Measurements from ENCODE around the gene TM4SF5. TPM values are rescaled to one million over a fixed set of nuclear protein-coding genes. Genes with fewer than 3 reads are reported as not detected.

Gene TM4SF5
- total RNA-seq, 2 donors from 2014 or later, result not detected

- Mint-ChIP-seq H3K9me3 (no peaks in the 10 kb centered on the region), H3K36me3 (no peaks in the 10 kb centered on the region), H3K27ac (no peak overlapping the region)
- ATAC-seq (no peak), DNase-seq (ENCODE audit: low spot score in 2 of 2) (no peak)
Measured at GRCh38 chr17:4742629-4743028, 29.1 kb upstream of the TM4SF5 start.

GRCh38 chr17:4743216-4743615 is 28.5 kb upstream of the TM4SF5 start:
- Mint-ChIP-seq H3K36me3 (no peaks in the 10 kb centered on the region), H3K27ac (peak overlapping the region in 1 of 2 donors; percentile 48), H3K9me3 (no peaks in the 10 kb centered on the region)
- ATAC-seq (no peak), DNase-seq (ENCODE audit: low spot score in 2 of 2) (no peak)

- Mint-ChIP-seq H3K27ac (no peak overlapping the region), H3K36me3 (no peaks in the 10 kb centered on the region), H3K9me3 (no peaks in the 10 kb centered on the region)
- DNase-seq (ENCODE audit: low spot score in 2 of 2), result no peak
- no peak for ATAC-seq
Measured at GRCh38 chr17:4743898-4744297, 27.8 kb upstream of the TM4SF5 start.

DNA sequence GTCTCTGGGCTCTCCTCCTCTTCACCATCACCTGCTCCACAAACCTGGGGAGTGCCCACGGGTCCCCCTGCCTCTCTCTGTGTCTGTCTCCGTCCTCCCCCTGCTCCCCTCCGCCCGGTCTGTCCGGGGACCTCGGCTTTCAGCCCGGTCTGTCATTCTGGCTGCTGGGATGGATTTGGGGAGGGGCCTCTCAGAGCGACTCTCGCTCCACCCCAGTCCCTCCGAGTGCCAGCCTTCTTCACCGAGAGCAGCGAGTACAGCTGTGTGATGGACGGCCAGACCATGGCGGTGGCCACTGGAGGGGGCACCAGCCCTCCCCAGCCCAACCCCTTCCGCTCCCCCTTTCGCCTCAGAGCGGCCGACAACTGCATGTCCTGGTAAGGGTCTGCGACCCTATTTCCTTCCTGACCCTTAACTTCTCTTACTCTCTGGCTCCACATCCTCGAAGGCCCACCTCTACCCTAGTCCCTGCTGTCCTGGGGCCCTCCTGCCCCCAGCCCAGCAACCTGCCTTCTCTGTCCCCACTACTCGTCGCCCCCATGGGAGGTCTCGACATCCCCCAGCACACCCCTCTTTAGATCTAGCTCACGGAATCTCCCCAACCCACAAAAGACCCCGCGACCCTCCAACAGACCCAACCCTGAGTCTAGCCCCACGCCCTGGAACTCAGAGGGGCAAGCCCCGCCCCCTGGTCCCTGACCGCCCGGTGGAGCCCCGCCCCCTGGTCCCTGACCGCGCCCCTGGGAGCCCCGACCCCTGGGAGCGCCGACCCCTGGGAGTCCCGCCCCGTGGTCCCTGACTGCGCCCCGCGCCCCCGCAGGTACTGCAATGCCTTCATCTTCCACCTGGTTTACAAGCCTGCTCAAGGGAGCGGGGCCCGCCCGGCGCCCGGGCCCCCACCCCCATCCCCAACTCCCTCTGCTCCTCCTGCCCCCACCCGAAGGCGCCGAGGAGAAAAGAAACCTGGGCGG is 26.4 kb upstream of the TM4SF5 start:
- H3K9me3 Mint-ChIP-seq, result no peaks in the 10 kb centered on the region
- peak in 1 of 2 donors; percentile 19 for ATAC-seq
- H3K36me3 Mint-ChIP-seq, result no peaks in the 10 kb centered on the region
- H3K27ac Mint-ChIP-seq, result peak overlapping the region in 1 of 2 donors; percentile 57
- no peak for DNase-seq (ENCODE audit: low spot score in 2 of 2)

DNA sequence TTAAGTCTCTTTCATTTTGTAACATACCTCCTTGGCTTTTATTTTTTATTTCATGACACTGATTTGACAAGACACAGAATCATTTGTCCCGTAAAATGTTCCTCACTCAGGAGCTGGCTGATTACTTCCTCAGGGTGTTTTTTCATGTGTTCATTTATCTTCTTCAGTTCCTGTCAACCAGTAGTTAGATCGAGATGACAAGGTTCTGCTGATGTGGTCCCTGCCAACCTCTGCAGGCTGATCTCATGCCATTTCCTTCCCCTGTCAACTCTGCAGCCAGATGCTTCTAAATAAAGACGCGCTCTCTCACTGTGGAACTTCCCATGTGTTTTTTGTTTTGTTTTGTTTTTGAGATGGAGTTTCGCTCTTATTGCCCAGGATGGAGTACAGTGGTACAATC is 23.8 kb upstream of the TM4SF5 start:
- Mint-ChIP-seq H3K36me3 (no peaks in the 10 kb centered on the region), H3K9me3 (no peaks in the 10 kb centered on the region), H3K27ac (peak overlapping the region in 1 of 2 donors; percentile 48)
- DNase-seq (ENCODE audit: low spot score in 2 of 2) (no peak), ATAC-seq (peak; percentile 76 to 81)

DNA sequence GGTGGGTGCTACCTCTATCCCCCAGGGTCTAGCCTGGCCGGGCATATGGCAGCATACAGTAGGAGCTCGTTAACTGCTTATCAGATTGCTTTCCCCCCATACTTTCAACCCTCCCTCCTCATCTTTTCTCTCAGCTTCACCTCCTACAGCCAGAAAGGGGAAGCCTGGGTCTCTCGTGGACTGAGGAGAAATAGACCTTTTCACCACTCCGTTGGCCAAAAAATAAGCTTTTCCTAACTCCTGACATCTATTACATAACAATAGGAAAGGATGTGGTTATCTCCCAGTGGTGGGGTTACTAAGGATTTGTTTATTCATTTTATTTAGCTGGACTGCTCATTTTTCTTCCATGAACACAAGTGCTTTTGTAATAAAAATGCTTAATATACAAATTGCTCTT is 23.0 kb upstream of the TM4SF5 start:
- Mint-ChIP-seq H3K9me3 (no peaks in the 10 kb centered on the region), H3K36me3 (no peaks in the 10 kb centered on the region), H3K27ac (peak overlapping the region in 1 of 2 donors; percentile 48)
- DNase-seq (ENCODE audit: low spot score in 2 of 2) (no peak), ATAC-seq (no peak)

- H3K9me3 Mint-ChIP-seq, result no peaks in the 10 kb centered on the region
- H3K27ac Mint-ChIP-seq, result no peak overlapping the region
- H3K36me3 Mint-ChIP-seq, result no peaks in the 10 kb centered on the region
- ATAC-seq (no peak), DNase-seq (ENCODE audit: low spot score in 2 of 2) (no peak)
Measured at GRCh38 chr17:4750606-4751005, 21.1 kb upstream of the TM4SF5 start.

DNA sequence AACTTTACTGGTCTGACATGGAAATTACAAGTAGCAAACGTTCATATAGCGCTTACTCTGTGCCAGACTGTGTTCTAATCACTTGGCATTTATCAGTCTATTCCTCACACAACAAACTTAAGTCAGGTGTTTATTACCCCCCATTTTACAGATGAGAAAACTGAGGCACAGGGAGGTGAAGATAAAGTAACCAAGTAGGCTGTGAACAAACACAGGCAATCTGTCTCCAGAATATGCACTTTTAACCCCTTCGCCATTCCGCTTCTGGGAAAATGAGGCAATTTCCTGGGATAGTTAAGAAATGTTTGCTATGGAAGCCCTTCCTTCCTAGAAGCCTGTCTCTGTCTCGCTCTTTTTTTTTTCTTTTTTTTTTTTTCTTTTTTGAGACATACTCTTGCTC is 19.8 kb upstream of the TM4SF5 start:
- Mint-ChIP-seq H3K36me3 (no peaks in the 10 kb centered on the region), H3K27ac (no peak overlapping the region), H3K9me3 (no peaks in the 10 kb centered on the region)
- ATAC-seq, result no peak
- no peak for DNase-seq (ENCODE audit: low spot score in 2 of 2)

DNA sequence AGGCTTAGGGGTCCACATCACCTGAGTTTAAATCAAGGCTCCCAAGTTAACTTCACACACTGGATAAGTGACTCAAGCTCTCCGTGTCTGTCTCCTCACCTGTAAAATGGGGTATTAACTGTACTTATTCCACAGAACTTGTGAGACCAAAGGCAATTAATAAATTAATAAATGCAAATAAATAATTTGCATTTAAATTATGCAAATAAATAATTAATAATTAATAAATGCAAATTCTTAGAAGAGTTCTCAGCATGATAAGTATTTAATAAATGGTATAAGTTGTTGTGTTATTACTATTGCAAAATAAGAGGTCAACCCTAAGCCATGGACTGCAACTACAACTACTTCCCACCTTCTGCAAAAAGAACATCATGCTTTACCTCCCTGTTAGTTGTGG is 18.3 kb upstream of the TM4SF5 start:
- H3K36me3 Mint-ChIP-seq, result no peaks in the 10 kb centered on the region

GRCh38 chr17:4759776-4760236 is 11.9 kb upstream of the TM4SF5 start:
- Mint-ChIP-seq H3K27ac (no peak overlapping the region), H3K36me3 (no peaks in the 10 kb centered on the region), H3K9me3 (no peaks in the 10 kb centered on the region)
- ATAC-seq, result no peak
- no peak for DNase-seq (ENCODE audit: low spot score in 2 of 2)

More for the DNA sequence above, 18.3 kb upstream of the TM4SF5 start:
- H3K9me3 Mint-ChIP-seq, result no peaks in the 10 kb centered on the region
- ATAC-seq, result no peak
- H3K27ac Mint-ChIP-seq, result no peak overlapping the region
- DNase-seq (ENCODE audit: low spot score in 2 of 2), result no peak

DNA sequence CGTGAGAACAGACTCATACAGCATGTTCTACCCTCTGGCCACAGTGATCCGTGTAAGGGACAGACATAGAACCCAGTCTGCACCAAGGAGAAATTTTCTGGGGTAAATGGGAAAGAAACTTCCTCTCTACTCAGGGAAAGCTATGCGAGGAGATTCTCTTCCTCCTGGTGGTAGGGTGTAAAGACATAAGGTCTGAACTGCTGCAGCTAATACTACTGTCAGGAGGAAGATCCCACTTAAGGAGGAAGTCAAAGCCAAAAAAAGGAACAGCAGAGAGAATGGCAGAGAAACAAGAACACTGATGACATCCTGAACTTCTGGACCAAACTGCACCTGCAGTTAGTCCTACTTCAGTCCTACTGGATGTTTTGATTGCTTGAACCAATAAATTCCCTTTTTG is 7.1 kb upstream of the TM4SF5 start:
- DNase-seq (ENCODE audit: low spot score in 2 of 2), result no peak
- ATAC-seq, result no peak
- H3K27ac Mint-ChIP-seq, result no peak overlapping the region
- no peaks in the 10 kb centered on the region for H3K9me3 Mint-ChIP-seq
- H3K36me3 Mint-ChIP-seq, result no peaks in the 10 kb centered on the region

- no peak for ATAC-seq
- H3K27ac Mint-ChIP-seq, result no peak overlapping the region
- no peak for DNase-seq (ENCODE audit: low spot score in 2 of 2)
- no peaks in the 10 kb centered on the region for H3K36me3 Mint-ChIP-seq
- H3K9me3 Mint-ChIP-seq, result no peaks in the 10 kb centered on the region
Measured at GRCh38 chr17:4766201-4766600, 5.5 kb upstream of the TM4SF5 start.

GRCh38 chr17:4766723-4767122 is 5.0 kb upstream of the TM4SF5 start:
- ATAC-seq (no peak), DNase-seq (ENCODE audit: low spot score in 2 of 2) (no peak)
- H3K9me3 Mint-ChIP-seq, result no peaks in the 10 kb centered on the region
- no peaks in the 10 kb centered on the region for H3K36me3 Mint-ChIP-seq
- no peak overlapping the region for H3K27ac Mint-ChIP-seq

- no peak overlapping the region for H3K27ac Mint-ChIP-seq
- ATAC-seq, result no peak
- H3K9me3 Mint-ChIP-seq, result no peaks in the 10 kb centered on the region
- no peaks in the 10 kb centered on the region for H3K36me3 Mint-ChIP-seq
- no peak for DNase-seq (ENCODE audit: low spot score in 2 of 2)
Measured at GRCh38 chr17:4768298-4768697, 3.4 kb upstream of the TM4SF5 start.

GRCh38 chr17:4769628-4770027 is 2.1 kb upstream of the TM4SF5 start:
- H3K27ac Mint-ChIP-seq, result no peak overlapping the region
- H3K9me3 Mint-ChIP-seq, result no peaks in the 10 kb centered on the region
- peak in 1 of 2 donors; percentile 52 for ATAC-seq
- no peaks in the 10 kb centered on the region for H3K36me3 Mint-ChIP-seq
- no peak for DNase-seq (ENCODE audit: low spot score in 2 of 2)

DNA sequence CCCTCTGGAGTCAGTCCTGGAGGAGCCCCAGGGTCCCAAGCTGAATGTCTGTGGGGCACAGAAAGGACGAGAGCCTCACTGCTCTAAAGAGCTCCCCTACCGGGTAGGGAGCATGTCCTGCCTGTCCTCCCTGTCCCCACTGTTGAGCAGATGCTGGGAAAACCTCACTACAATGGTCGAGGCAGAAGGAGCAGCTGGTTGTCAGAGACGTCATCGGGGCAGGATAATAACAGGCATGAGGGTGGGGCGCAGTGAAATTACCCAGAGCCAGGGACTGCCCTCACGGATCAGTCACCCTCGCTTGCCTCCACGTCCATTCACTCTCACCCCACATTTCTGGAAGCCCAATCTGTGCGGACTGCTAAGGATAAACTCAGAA is 538 bp downstream of the TM4SF5 start:
- H3K27ac Mint-ChIP-seq, result no peak overlapping the region
- H3K36me3 Mint-ChIP-seq, result no peaks in the 10 kb centered on the region
- no peak for ATAC-seq
- no peaks in the 10 kb centered on the region for H3K9me3 Mint-ChIP-seq
- no peak for DNase-seq (ENCODE audit: low spot score in 2 of 2)

GRCh38 chr17:4777969-4778760 is 6.5 kb downstream of the TM4SF5 start:
- Mint-ChIP-seq H3K9me3 (no peaks in the 10 kb centered on the region), H3K36me3 (no peaks in the 10 kb centered on the region), H3K27ac (no peak overlapping the region)
- ATAC-seq (no peak), DNase-seq (ENCODE audit: low spot score in 2 of 2) (no peak)

All from activated naive CD4-positive, alpha-beta T cell treated with anti-CD3 and anti-CD28 coated beads, Interleukin-2, amount 50 U/mL, for 72 hours (primary cell).